SH-SY5Y (cell line): ENCODE measurements around the gene SHANK2.

Experiments used
- GATA2 ChIP-seq: IDR thresholded peaks from 2 replicates; pipeline ENCODE4 v1.6.1; 2011; ENCODE audit warnings: mild to moderate bottlenecking, low read depth, low read length
- GATA3 ChIP-seq: IDR thresholded peaks from 2 replicates; pipeline ENCODE4 v1.6.1; 2011; ENCODE audit warnings: low read depth, mild to moderate bottlenecking, low read length, moderate library complexity

Gene SHANK2

DNA sequence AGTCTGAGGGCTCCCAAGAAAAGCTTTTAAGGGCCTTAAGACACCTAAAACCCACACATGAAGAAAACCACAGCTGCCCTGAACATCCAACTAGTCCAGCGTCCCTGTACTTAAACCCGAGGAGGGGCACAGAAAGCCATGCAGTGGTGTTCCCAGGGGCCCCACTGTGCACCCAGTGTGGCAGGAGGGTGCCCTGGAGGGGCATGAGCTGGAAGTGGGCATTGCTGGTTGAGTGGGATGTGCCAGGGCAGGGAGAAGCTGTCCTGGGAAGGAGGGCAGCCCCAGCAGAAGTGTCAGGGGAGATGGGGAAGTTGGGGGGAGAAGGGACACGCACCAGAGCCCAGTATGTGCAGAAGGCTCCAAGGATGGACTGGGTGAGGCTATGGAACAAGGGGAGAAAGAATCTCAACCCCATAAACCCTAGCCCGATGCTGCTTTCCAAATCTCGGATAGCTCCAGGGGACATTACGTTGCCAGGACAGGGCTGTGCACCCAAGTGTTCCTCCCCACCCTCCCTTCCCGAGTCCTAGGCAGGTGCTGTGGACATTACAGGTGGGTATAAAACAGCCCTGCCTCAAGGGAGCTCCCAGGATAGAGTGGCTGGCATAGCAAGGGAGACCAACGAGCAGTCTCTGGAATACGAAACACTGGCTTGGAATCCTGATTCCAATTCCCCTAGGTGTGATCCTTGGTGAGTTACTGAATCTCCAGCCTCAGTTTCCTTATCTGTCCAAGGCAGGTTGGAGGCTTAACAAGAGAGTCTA is 44.2 kb downstream of the SHANK2 start:
- TF ChIP-seq GATA3: no peak
- no peak for TF ChIP-seq GATA2

DNA sequence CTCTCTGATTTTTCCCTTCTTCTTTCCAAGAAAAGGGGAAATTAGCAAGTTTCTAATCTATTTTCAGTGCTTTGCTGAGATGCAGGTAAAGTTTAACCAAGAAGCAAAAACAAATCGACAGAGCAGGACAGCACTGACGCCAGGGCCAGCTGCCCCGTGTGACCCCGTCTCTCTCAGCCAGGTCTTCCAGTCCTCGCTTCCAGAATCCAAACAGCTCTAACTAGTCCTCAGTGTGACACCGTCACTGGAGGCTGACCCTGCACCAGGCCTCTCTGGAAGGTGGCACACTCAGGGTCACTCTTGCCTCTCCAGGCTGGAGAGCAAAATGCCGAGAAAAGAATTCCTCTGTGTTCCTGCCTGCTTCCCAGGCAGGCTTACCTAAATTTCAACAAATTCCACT is 44.8 kb downstream of the SHANK2 start:
- TF ChIP-seq GATA3: no peak
- TF ChIP-seq GATA2: no peak

DNA sequence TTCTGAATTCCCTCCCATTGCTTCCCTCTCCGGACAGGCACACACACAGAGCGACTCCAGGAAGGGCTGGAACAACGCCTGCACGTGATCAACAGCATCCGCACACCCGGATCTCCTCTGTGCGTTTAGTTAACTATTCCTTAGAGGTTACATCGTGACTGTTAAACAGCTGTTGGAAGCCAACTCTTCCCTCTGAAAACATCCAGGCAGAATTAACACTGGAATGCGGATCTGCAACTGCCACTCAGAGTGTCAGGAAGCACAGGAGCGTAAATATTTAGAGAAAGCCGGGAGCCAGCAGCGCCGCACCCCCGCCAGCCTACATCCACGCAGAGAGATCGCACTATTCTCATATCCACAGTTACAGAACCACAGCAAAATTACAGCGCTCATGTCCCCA is 46.2 kb downstream of the SHANK2 start:
- TF ChIP-seq GATA3 (no peak), GATA2 (no peak)

DNA sequence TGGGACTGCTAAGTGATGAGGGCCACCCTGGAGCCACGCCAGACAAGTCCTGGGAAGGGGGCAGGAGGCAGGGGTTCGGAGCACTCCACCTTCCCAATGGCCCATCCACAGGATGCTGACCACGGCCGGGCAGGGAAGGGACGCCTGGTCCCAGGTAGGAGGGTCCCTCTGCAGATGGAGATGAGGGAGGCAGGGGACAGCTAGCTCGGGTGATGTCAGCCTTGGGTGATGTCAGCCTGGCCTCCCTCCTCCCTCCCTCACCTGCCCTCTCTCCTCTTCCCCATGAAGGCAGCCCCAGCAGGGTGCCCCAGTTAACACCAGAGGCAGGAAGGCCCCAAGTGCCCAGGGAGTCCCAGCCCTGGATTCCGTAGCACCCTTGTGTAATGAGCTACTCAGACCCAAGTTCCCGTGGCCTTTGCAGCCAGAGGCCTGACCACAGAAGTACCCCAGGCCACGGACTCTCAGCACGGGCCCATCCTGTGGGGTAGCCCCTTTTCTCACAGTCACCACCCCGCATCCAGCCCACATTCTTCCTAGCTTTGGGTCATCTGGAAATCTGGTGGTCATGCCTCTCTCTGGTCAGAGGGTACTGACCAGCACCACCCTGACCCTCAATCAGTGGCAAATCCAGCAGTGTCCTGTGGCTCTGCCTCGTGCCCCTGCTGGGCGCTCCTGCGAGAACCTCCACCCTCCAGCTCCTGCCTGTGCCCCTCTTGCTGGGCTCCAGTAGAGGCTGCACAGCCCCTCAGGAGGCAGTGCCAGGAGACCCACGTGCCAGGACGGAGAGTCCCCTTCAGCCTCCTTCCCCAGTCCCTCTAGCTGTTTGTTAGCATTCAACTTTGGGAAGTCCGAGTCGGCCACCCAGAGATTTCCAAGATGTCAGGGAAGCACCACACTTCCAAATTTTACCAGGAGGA is 47.4 kb downstream of the SHANK2 start:
- no peak for TF ChIP-seq GATA2
- no peak for TF ChIP-seq GATA3

DNA sequence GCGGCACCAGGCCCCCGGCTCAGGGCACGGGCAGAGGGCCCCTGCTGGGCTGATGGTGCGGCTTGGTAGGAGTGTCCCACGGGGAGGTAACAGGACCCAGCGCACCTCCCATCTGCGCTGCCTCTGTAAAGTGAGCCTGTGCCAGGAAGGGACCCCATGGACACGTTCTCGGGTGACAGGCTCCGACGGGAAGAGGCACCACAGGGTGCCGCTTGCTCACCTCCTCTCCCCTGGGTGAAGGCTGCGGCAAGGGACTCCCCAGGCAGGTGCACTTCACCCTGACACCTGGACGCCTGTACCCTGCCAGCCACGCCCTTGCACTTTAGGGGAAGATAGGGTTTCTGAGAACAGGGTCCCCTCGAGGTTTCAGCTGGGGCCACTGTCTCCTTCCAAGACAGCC is 48.1 kb downstream of the SHANK2 start:
- no peak for TF ChIP-seq GATA2
- TF ChIP-seq GATA3: no peak

DNA sequence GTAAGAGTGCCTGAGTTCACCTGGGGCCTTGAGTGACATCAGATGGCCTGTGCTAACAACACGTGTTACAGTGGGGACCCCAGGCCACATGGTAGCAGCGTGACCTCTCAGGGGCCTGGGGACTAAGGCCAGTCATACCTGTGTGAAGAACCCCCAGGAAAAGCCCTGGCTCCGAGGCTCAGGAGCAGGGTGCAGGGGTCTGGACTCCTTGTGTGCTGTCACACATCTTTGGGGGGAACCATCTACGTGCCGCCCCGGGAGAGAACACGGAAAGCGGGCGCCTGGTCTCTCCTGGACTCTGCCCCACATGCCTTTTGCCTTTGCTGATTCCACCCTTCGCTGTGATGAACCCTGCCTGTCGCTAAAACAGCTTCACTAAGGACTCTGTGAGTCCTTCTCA is 48.7 kb downstream of the SHANK2 start:
- TF ChIP-seq GATA2: no peak
- TF ChIP-seq GATA3: no peak

DNA sequence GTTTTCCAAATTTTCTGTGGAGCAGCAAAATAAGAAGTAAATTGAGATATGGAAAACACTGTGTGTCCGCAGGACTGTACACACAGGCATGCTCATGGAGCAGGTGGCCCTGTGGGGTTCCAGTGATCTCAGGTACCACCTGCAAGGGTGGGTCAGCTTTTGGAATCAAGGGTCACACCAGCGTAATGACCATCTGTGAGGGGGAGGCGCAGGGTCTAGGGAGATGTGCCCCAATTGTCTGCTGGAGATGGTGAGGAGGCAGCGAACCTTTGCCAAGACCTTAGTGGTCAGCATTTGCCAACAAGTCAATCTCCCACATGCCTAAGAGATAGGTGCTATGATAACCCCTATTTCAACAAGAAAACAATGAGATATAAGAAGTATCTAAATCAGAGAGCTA is 49.4 kb downstream of the SHANK2 start:
- TF ChIP-seq GATA2: no peak
- no peak for TF ChIP-seq GATA3

DNA sequence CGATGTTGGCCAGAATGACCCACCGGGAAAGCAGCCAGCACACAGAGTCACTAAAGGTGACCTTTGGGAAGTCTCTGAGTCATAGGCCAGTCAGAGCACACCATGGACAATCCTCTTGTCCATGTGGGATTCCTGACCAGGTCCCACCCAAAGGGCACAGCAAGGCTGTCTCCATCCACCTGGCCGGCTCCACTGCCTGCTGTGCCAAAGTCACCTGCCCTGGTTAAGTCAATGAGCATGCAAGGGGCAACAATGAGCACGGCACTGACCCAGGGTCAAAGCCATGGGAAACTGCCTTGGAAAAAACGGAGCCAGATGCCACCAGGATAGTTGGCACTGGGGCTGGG is 49.8 kb downstream of the SHANK2 start:
- no peak for TF ChIP-seq GATA3
- no peak for TF ChIP-seq GATA2
